K562 (cell line): ENCODE data around the gene RRAS. TPM values are rescaled to one million over a fixed set of nuclear protein-coding genes. Genes with fewer than 3 reads are reported as not detected.

Experiments
- ATAC-seq: fragments of 200-7000 bp; cut with Tn5 transposase; 3 replicates; pipeline ENCODE4 v1.9.1; 2020; ENCODE audit warnings: moderate library complexity
- BruUV-seq: library from RNA; stranded (reverse); fragments of 400-500 nt; replicated peaks from 2 replicates; lab custom pipeline; 2021; lab: Mats Ljungman, UMichigan
- CTCF ChIA-PET: fragments of 300-600 bp; formaldehyde crosslinking; extraction: SDS; loops from one replicate; lab custom pipeline; 2021; ENCODE audit warnings: low intra/inter-chr PET ratio; lab: Yijun Ruan, JAX
- POLR2A ChIA-PET: fragments of 300-600, 350-650 bp; sonication (Branson Sonifier 250); formaldehyde crosslinking; extraction: SDS; loops from one replicate; lab custom pipeline; 2021; ENCODE audit warnings: antibody characterized with exemption, inconsistent platforms; lab: Yijun Ruan, JAX
- DNase-seq, 4 experiments: peaks; one replicate each; pipeline versions ENCODE4 v3.0.0 to v3.0.0-alpha.2; 2011 to 2018; ENCODE audit warnings: low spot score in 3 of 4, mixed read lengths in 3 of 4; ENCODE audit errors: extremely low read depth in 1 of 4
- FAIRE-seq: peaks from 2 replicates; lab custom pipeline; 2011; peaks lifted over from hg19 to GRCh38; lab: Jason Lieb, UNC
- H2AFZ ChIP-seq: 2 replicates; pipeline ENCODE4 v1.6.0; 2011; ENCODE audit warnings: low read depth, low read length, control low read depth, inconsistent platforms
- H3K27ac ChIP-seq: fragments of 200-600 bp; 3 replicates; pipeline ENCODE4 v1.8.0; 2011; ENCODE audit warnings: low read depth, mild to moderate bottlenecking, control low read depth, inconsistent platforms, low read length, moderate library complexity, mixed read lengths; ENCODE audit errors: extremely low read depth
- H3K27me3 ChIP-seq, 2 experiments: fragments of 300-600 bp in 1 of 2; 2 replicates in 1 of 2; 3 replicates in 1 of 2; pipeline versions ENCODE4 v1.6.0 to v1.8.0; 2011; ENCODE audit warnings: inconsistent platforms in 2 of 2, low read length in 2 of 2, mild to moderate bottlenecking in 1 of 2, mixed read lengths in 1 of 2, moderate library complexity in 1 of 2; ENCODE audit not compliant: control insufficient read depth in 2 of 2, insufficient read depth in 2 of 2
- H3K36me3 ChIP-seq: fragments of 300-600 bp; 3 replicates; pipeline ENCODE4 v1.8.0; 2011; ENCODE audit warnings: mild to moderate bottlenecking, low read length, inconsistent platforms; ENCODE audit not compliant: control insufficient read depth, insufficient read depth
- H3K4me1 ChIP-seq, 2 experiments: fragments of 200-600 bp in 1 of 2; replicated peaks in 1 of 2; 2 replicates in 1 of 2; 3 replicates in 1 of 2; pipeline versions ENCODE4 v1.5.1 to v1.8.0; 2011; ENCODE audit warnings: inconsistent platforms in 2 of 2, low read length in 2 of 2, mild to moderate bottlenecking in 1 of 2, mixed read lengths in 1 of 2, moderate library complexity in 1 of 2; ENCODE audit not compliant: control insufficient read depth in 2 of 2, insufficient read depth in 2 of 2
- H3K4me2 ChIP-seq: 2 replicates; pipeline ENCODE4 v1.6.1; 2011; ENCODE audit warnings: low read length, control low read depth, inconsistent platforms, mixed read lengths; ENCODE audit not compliant: insufficient read depth
- H3K4me3 ChIP-seq: fragments of 200-600 bp; sonication (generic), shearing (Covaris generic); 2 replicates; pipeline ENCODE4 v1.5.1; 2016; ENCODE audit warnings: control low read depth, inconsistent platforms
- H3K79me2 ChIP-seq: fragments of 200-600 bp; 3 replicates; pipeline ENCODE4 v1.8.0; 2011; ENCODE audit warnings: low read length, inconsistent platforms; ENCODE audit not compliant: control insufficient read depth, insufficient read depth
- H3K9ac ChIP-seq, 2 experiments: 2 replicates each; pipeline versions ENCODE4 v1.6.0 to v1.6.1; 2011; ENCODE audit warnings: low read depth in 2 of 2, low read length in 2 of 2, control low read depth in 1 of 2, inconsistent platforms in 1 of 2, mild to moderate bottlenecking in 1 of 2, mixed read lengths in 1 of 2; ENCODE audit not compliant: insufficient read depth in 1 of 2
- H3K9me1 ChIP-seq: one replicate; pipeline ENCODE4 v1.6.0; 2011; ENCODE audit warnings: inconsistent platforms, mild to moderate bottlenecking, low read length, moderate library complexity; ENCODE audit not compliant: control insufficient read depth, insufficient read depth
- H3K9me3 ChIP-seq: replicated peaks from 2 replicates; pipeline ENCODE4 v1.5.1; 2011; ENCODE audit warnings: low read depth, low read length, inconsistent platforms; ENCODE audit not compliant: control insufficient read depth, insufficient read depth
- H4K20me1 ChIP-seq: replicated peaks from 2 replicates; pipeline ENCODE4 v1.6.1; 2011; ENCODE audit warnings: low read length, inconsistent platforms, mixed read lengths; ENCODE audit not compliant: control insufficient read depth, insufficient read depth
- E4F1 ChIP-seq: fragments of 250-450 bp; sonication (Bioruptor Pico); IDR thresholded peaks from 2 replicates; pipeline ENCODE4 v1.5.0; 2021; ENCODE audit warnings: mild to moderate bottlenecking, borderline replicate concordance
- FOXM1 ChIP-seq, 2 experiments: fragments of 450-650 bp in 1 of 2; sonication (generic) in 1 of 2; formaldehyde crosslinking in 1 of 2; IDR thresholded peaks; 2 replicates each; pipeline versions ENCODE4 v1.6.1 to v1.9.0; 2017 to 2022; ENCODE audit warnings: low read depth in 2 of 2, mild to moderate bottlenecking in 2 of 2, missing genetic modification reagents in 1 of 2, moderate library complexity in 1 of 2
- HES1 ChIP-seq: fragments of 450-650 bp; IDR thresholded peaks from 2 replicates; pipeline ENCODE4 v1.6.1; 2016; ENCODE audit warnings: low read depth, mild to moderate bottlenecking, moderate library complexity
- HSF4 ChIP-seq: fragments of 250-450 bp; sonication (Bioruptor Pico); IDR thresholded peaks from 2 replicates; pipeline ENCODE4 v2.1.2; 2022; ENCODE audit warnings: mild to moderate bottlenecking, moderate library complexity, borderline replicate concordance
- POLR2B ChIP-seq: fragments of 450-650 bp; IDR thresholded peaks from 2 replicates; pipeline ENCODE4 v1.6.1; 2018; ENCODE audit warnings: low read depth; ENCODE audit not compliant: partially characterized antibody
- RREB1 ChIP-seq: fragments of 250-450 bp; sonication (Bioruptor Pico); IDR thresholded peaks from 2 replicates; pipeline ENCODE4 v1.4.0; 2020
- TEAD1 ChIP-seq, 2 experiments: fragments of 450-650 bp in 1 of 2; sonication (generic) in 1 of 2; formaldehyde crosslinking; IDR thresholded peaks; 2 replicates each; pipeline versions ENCODE4 v1.4.0 to v1.8.0; 2020 to 2022; ENCODE audit warnings: mild to moderate bottlenecking in 2 of 2, missing genetic modification reagents in 1 of 2
- ZNF277 ChIP-seq: fragments of 250-450 bp; sonication (Bioruptor Pico); IDR thresholded peaks from 2 replicates; pipeline ENCODE4 v1.8.0; 2022; ENCODE audit warnings: inconsistent platforms, mild to moderate bottlenecking, moderate library complexity, borderline replicate concordance
- ZNF707 ChIP-seq: fragments of 250-450 bp; sonication (Bioruptor Pico); conservative IDR thresholded peaks from 2 replicates; pipeline ENCODE4 v1.8.0; 2022; ENCODE audit warnings: inconsistent platforms, mild to moderate bottlenecking, moderate library complexity
- WGBS: fragments of 100-300 bp; shearing (Covaris generic); methylation state at CpG from one replicate; pipeline ENCODE4 v1.1.6; 2016; ENCODE audit warnings: low coverage, mixed read lengths; ENCODE audit not compliant: insufficient coverage; ENCODE audit errors: missing lambda C conversion rate; 5-methylcytosine and 5-hydroxymethylcytosine counted together
- in situ Hi-C: fragments of 300-500 bp; cut with MboI; formaldehyde crosslinking; loops from 4 replicates; pipeline ENCODE4 v1.15.0; 2018; ENCODE audit warnings: inconsistent platforms, mixed read lengths
- intact Hi-C: fragments of 100-400 bp; cut with micrococcal nuclease; formaldehyde crosslinking; loops from 2 replicates; pipeline ENCODE4 v1.14.2; 2022
- polyA plus RNA-seq, 8 experiments: library from polyadenylated mRNA; depleted of rRNA in 4 of 8; stranded (reverse) in 5 of 8; unstranded in 3 of 8; fragments of >200 nt; fragmentation: Nextera tagmentation in 2 of 8; fragmentation: Illumina TruSeq in 1 of 8; extraction: Ambion mirVana in 2 of 8; extraction: Trizol in 1 of 8; gene quantifications; 2 replicates each; pipeline versions ENCODE4 v1.2.1 to v1.2.3, GENCODE V29; 2011 to 2014; ENCODE audit warnings: inconsistent platforms in 1 of 8, missing spikeins in 1 of 8
- total RNA-seq, 7 experiments: library from RNA; depleted of rRNA in 6 of 7; stranded (reverse); fragments of >200 nt in 6 of 7; fragmentation: Illumina TruSeq in 2 of 7; extraction: Trizol in 2 of 7; gene quantifications; 2 replicates each; pipeline versions ENCODE4 v1.2.1 to v1.2.3, GENCODE V29; 2011 to 2021; ENCODE audit warnings: low replicate concordance in 1 of 7

Gene RRAS
- total and polyA plus RNA-seq, 9 of the 15 experiments (the other 6 are each of a cell fraction or from before 2014, with no cell fraction given) = 0.70 to 17.3 (median 8.2) TPM

- no peak overlapping the region for H3K4me3 ChIP-seq
- no peak overlapping the region for H3K9ac ChIP-seq
- peaks cover 15% of the 10 kb centered on the region for H3K79me2 ChIP-seq
- H3K4me1 ChIP-seq = peaks cover 4 to 27% of the 10 kb centered on the region in 2 experiments; a peak in 4 of 5 replicates
- ChIA-PET CTCF (no interaction called here), POLR2A (no interaction called here)
- FAIRE-seq (no peak), ATAC-seq (no peak), DNase-seq (no peak)
- BruUV-seq = no TSS peak
- in situ Hi-C loops (no loop called here), intact Hi-C loops (no loop called here)
- no peaks in the 10 kb centered on the region for H3K27me3 ChIP-seq
- no peaks in the 10 kb centered on the region for H4K20me1 ChIP-seq
- no peaks in the 10 kb centered on the region for H3K9me1 ChIP-seq
- 76% methylated on average over 6 of the region's 8 CpGs for WGBS
- no peaks in the 10 kb centered on the region for H3K9me3 ChIP-seq
- H3K36me3 ChIP-seq = no peaks in the 10 kb centered on the region
- no peak overlapping the region for H2AFZ ChIP-seq
- H3K27ac ChIP-seq = no peak overlapping the region
- no peak overlapping the region for H3K4me2 ChIP-seq
- TF ChIP-seq HSF4 (CRISPR knock-in tag) (no peak), FOXM1 (IDR thresholded peaks at IDR 0.05; ENCODE audit: low read depth) (no peak), FOXM1 (CRISPR knock-in tag; IDR thresholded peaks at IDR 0.05; ENCODE audit: low read depth) (no peak), RREB1 (CRISPR knock-in tag) (no peak), POLR2B (no peak), HES1 (no peak), E4F1 (CRISPR knock-in tag) (no peak), TEAD1 (CRISPR knock-in tag; IDR thresholded peaks at IDR 0.05) (no peak), ZNF707 (CRISPR knock-in tag) (no peak), ZNF277 (CRISPR knock-in tag) (no peak)
Observed at GRCh38 chr19:49587227-49587626, 52.7 kb downstream of the RRAS start.
